GM23248 (cell line): Measurements from ENCODE around the gene C5orf58. TPM values are rescaled to one million over a fixed set of nuclear protein-coding genes. Genes with fewer than 3 reads are reported as not detected.

Experiments used
- DNase-seq: peaks from one replicate; pipeline ENCODE4 v3.0.0-alpha.2; 2015
- H2AFZ ChIP-seq: fragments of 200-600 bp; sonication (generic); 2 replicates; pipeline ENCODE4 v1.6.1; 2016; ENCODE audit warnings: antibody characterized with exemption
- H3F3A ChIP-seq: fragments of 200-600 bp; sonication (generic); 2 replicates; pipeline ENCODE4 v1.6.1; 2016; ENCODE audit warnings: mild to moderate bottlenecking, antibody characterized with exemption, mixed run types; ENCODE audit not compliant: insufficient read depth
- H3K27ac ChIP-seq: fragments of 200-600 bp; sonication (generic); 2 replicates; pipeline ENCODE4 v1.5.1; 2016; ENCODE audit warnings: mild to moderate bottlenecking
- H3K27me3 ChIP-seq: fragments of 200-600 bp; sonication (generic); replicated peaks from 2 replicates; pipeline ENCODE4 v1.6.1; 2016; ENCODE audit warnings: mild to moderate bottlenecking; ENCODE audit not compliant: insufficient read depth
- H3K36me3 ChIP-seq: fragments of 200-600 bp; sonication (generic); 2 replicates; pipeline ENCODE4 v1.6.1; 2016; ENCODE audit warnings: low read depth, mild to moderate bottlenecking
- H3K4me1 ChIP-seq: fragments of 200-600 bp; sonication (generic); 2 replicates; pipeline ENCODE4 v1.6.1; 2016; ENCODE audit warnings: mild to moderate bottlenecking; ENCODE audit not compliant: insufficient read depth
- H3K4me2 ChIP-seq: fragments of 200-600 bp; sonication (generic); one replicate; pipeline ENCODE4 v1.6.1; 2016; ENCODE audit warnings: mild to moderate bottlenecking; ENCODE audit not compliant: unreplicated experiment
- H3K4me3 ChIP-seq: fragments of 200-600 bp; sonication (generic); 2 replicates; pipeline ENCODE4 v1.5.1; 2016; ENCODE audit warnings: mild to moderate bottlenecking
- H3K79me2 ChIP-seq: fragments of 200-600 bp; sonication (generic); 2 replicates; pipeline ENCODE4 v1.6.1; 2016; ENCODE audit warnings: mild to moderate bottlenecking; ENCODE audit not compliant: insufficient read depth
- H3K9ac ChIP-seq: fragments of 200-600 bp; sonication (generic); 2 replicates; pipeline ENCODE4 v1.6.1; 2016; ENCODE audit warnings: mild to moderate bottlenecking
- H3K9me2 ChIP-seq: fragments of 200-600 bp; sonication (generic); 2 replicates; pipeline ENCODE4 v1.6.1; 2016; ENCODE audit warnings: mixed run types, mild to moderate bottlenecking, moderate library complexity; ENCODE audit not compliant: insufficient read depth
- H3K9me3 ChIP-seq: fragments of 200-600 bp; sonication (generic); one replicate; pipeline ENCODE4 v1.6.1; 2017; ENCODE audit warnings: low read depth
- H4K20me1 ChIP-seq: fragments of 200-600 bp; sonication (generic); 2 replicates; pipeline ENCODE4 v1.6.0; 2016; ENCODE audit not compliant: insufficient read depth
- EZH2 ChIP-seq: fragments of 200-600 bp; sonication (generic); IDR thresholded peaks from 2 replicates; pipeline ENCODE4 v1.6.1; 2018; ENCODE audit warnings: antibody characterized with exemption, mild to moderate bottlenecking; ENCODE audit not compliant: insufficient read depth, poor library complexity, severe bottlenecking
- EZH2phosphoT487 ChIP-seq: fragments of 200-600 bp; sonication (generic); IDR thresholded peaks from 2 replicates; pipeline ENCODE4 v1.6.1; 2018; ENCODE audit warnings: antibody characterized with exemption, moderate library complexity, mild to moderate bottlenecking, low read depth; ENCODE audit not compliant: insufficient read depth
- WGBS, 2 experiments: methylation state at CpG; one replicate each; pipeline ENCODE4 v1.1.6; 2015 to 2017; ENCODE audit warnings: low lambda C conversion rate in 2 of 2, low coverage in 1 of 2; ENCODE audit errors: missing lambda C conversion rate in 2 of 2; 5-methylcytosine and 5-hydroxymethylcytosine counted together
- in situ Hi-C: fragments of 300-500 bp; cut with MboI; formaldehyde crosslinking; loops from 2 replicates; pipeline ENCODE4 v1.15.0; 2020
- polyA plus RNA-seq: library from polyadenylated mRNA; unstranded; fragments of >200 nt; fragmentation: Nextera tagmentation; extraction: Ambion mirVana; gene quantifications from 2 replicates; pipeline ENCODE4 v1.2.1, GENCODE V29; 2016
- total RNA-seq: library from RNA; depleted of rRNA; stranded (reverse); fragments of >200 nt; shearing (Covaris generic); gene quantifications from 2 replicates; pipeline ENCODE4 v1.2.3, GENCODE V29; 2014; rRNA removed

Gene C5orf58, protein sequence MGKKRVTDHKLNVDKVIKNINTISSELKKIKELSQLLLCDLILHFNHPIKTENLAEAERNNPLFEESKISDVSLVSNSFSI
- total RNA-seq (not detected in 2 replicates), polyA plus RNA-seq (not detected in 2 replicates)

DNA sequence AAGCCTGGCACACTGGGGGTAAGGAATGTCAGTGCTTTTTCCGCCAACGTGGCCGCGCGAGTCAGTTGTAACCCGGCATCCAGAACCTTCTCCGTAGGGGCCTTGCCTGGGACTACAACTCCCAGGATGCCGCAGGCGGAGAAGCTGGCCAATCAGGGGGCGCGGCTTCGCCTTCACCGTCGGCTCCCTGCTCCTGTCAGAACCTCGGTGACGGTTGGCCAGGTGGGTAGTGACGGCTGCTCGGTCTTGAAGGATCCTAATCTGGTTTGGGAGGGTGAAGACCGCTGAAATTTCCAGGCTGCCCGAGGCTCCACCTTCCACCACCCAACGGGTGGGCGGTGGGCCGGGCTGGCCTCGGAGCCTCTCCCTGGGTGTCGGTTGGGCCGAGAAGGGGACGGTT lies at the start of gene C5orf58:
Gene C5orf58, plus strand, starts transcription at position 200 of the 400 bp plus-strand sequence. CDS start 1,992 bp downstream, outside the sequence.
- Histone ChIP-seq H3K9ac (no peak within 1 kb of the TSS), H2AFZ (no peak within 1 kb of the TSS), H3K9me2 (no peaks in the 10 kb centered on the region), H3K27ac (no peak within 1 kb of the TSS), H3K79me2 (no peaks in the 10 kb centered on the region), H3K36me3 (no peaks in the 10 kb centered on the region), H3K4me2 (no peak within 1 kb of the TSS), H3K4me1 (no peaks in the 10 kb centered on the region), H3K27me3 (peaks cover 68% of the 10 kb centered on the region), H3K4me3 (no peak within 1 kb of the TSS), H3F3A (no peaks in the 10 kb centered on the region), H3K9me3 (no peaks in the 10 kb centered on the region), H4K20me1 (no peaks in the 10 kb centered on the region)
- WGBS, 2 experiments = 89 to 90% methylated on average over 27 of the region's 27 CpGs
- DNase-seq = no peak
- TF ChIP-seq EZH2 = no peak
- in situ Hi-C loops = no loop called here

DNA sequence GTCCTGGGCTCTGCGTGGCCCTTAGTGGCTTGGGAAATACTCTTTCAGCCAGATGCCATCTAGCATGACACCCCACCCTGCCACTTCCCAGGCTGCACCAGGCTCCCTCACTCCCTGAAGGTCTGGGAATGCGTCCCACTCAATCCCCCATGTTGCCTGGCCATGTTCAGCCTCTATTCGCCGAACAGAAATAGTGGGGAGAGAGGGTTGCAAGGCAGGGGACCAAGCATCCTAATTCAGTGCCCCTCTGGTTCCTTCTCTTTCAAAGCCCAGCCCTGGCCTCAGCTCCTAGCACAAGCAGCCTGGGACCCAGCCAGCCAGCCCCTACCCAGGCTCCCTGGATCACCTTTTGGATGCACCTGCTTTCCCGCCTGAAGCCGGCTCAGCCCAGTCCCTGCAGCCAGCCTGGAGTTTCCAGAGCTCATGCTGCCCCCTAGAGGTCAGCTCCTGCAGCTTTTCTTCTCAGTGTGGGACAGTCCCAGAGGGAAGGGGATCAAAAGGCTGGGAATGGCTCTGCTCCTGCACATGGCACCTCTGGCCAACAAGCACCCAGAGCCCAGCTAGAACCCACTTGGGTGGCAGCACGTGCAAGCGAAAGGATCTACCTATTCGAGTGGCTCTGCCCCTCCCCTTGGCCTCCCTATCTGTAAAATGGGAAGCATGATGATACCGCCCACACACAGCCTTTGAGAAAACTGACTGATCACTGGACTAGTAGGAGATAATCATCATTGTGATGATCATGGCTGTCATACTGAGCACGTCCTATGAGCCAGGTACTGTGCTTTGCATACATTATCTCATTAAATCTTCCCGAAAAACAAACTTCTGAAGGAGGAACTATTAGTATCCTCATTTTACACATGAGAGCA lies 48.7 kb upstream of the C5orf58 start:
- Histone ChIP-seq H3K79me2 (no peaks in the 10 kb centered on the region), H3K27ac (no peak overlapping the region), H3K4me3 (no peak overlapping the region), H2AFZ (no peak overlapping the region), H3K9ac (no peak overlapping the region), H3K9me2 (no peaks in the 10 kb centered on the region), H4K20me1 (no peaks in the 10 kb centered on the region), H3K4me1 (no peaks in the 10 kb centered on the region), H3F3A (no peaks in the 10 kb centered on the region), H3K9me3 (no peaks in the 10 kb centered on the region), H3K27me3 (peaks cover 26% of the 10 kb centered on the region; the same call in 1 of the 2 replicates), H3K4me2 (no peak overlapping the region), H3K36me3 (no peaks in the 10 kb centered on the region)
- TF ChIP-seq EZH2phosphoT487 = no peak
- no peak for TF ChIP-seq EZH2
- in situ Hi-C loops = loop anchor here (10.0 to 25.0 kb wide), 2 partner anchors 89 to 472 kb away; no protein-coding TSS in a partner anchor
- DNase-seq = peak; percentile 69
- WGBS, 2 experiments = 37 to 38% methylated on average over 12 of the region's 12 CpGs

DNA sequence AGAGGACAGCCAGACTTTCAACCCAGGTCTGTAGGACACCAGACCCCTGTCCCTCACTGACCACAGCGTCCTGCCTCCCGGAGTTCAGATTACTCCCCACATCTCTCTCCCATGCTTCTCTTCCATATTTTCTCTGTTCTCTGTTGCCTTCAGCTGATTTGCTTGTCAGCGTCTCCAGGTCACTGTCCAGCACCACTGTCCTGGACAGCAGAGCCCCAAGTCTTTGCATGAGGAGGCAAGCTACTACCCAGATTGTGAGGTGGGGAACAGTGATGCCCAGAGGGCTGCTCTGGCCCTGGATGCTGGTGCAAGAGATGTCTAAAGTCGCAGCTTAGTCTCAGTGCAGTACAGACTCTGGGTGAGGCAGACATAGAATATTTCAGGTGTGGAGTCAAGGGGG lies 48.0 kb upstream of the C5orf58 start:
- Histone ChIP-seq H3K36me3 (no peaks in the 10 kb centered on the region), H3K79me2 (no peaks in the 10 kb centered on the region), H3K27me3 (peaks cover 26% of the 10 kb centered on the region), H2AFZ (no peak overlapping the region), H3K4me1 (no peaks in the 10 kb centered on the region), H3K27ac (no peak overlapping the region), H3F3A (no peaks in the 10 kb centered on the region), H4K20me1 (no peaks in the 10 kb centered on the region), H3K9me2 (no peaks in the 10 kb centered on the region), H3K4me2 (no peak overlapping the region), H3K9me3 (no peaks in the 10 kb centered on the region), H3K9ac (no peak overlapping the region), H3K4me3 (no peak overlapping the region)
- no peak for DNase-seq
- WGBS, 2 experiments = 87 to 94% methylated on average over 4 of the region's 4 CpGs
- in situ Hi-C loops = loop anchor here (10.0 to 25.0 kb wide), 2 partner anchors 90 to 472 kb away; no protein-coding TSS in a partner anchor
- TF ChIP-seq EZH2phosphoT487 (no peak), EZH2 (no peak)

DNA sequence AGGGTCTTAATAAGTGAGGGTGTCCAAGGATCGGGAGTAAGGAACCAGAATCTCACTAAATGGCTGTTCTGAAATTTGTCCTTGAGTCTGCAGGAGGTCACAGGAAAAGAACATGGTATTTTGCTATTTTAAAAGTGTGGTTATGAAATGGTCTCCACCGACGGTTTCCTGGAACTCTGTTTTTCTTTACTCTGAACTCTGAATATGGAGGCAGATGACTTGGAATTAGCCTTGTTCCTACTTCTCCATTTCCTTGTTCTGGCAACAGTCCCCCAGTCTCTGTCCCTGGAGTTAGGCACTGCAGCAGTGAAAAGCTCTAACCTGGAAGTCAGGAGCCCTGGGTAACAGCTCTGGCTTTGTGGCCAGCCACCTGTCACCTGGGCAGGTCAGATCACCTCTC lies 46.6 kb upstream of the C5orf58 start:
- no peak overlapping the region for H3K4me2 ChIP-seq
- in situ Hi-C loops = loop anchor here (10.0 to 25.0 kb wide), 2 partner anchors 91 to 474 kb away; no protein-coding TSS in a partner anchor

More for the DNA sequence above, 46.6 kb upstream of the C5orf58 start:
- no peak overlapping the region for H3K9ac ChIP-seq
- H3K4me1 ChIP-seq = no peaks in the 10 kb centered on the region
- no peaks in the 10 kb centered on the region for H3K9me3 ChIP-seq
- H3K27me3 ChIP-seq = peaks cover 34% of the 10 kb centered on the region
- H2AFZ ChIP-seq = no peak overlapping the region
- no peaks in the 10 kb centered on the region for H4K20me1 ChIP-seq
- H3K4me3 ChIP-seq = no peak overlapping the region
- no peak overlapping the region for H3K27ac ChIP-seq
- TF ChIP-seq EZH2 (no peak), EZH2phosphoT487 (no peak)
- 65 to 70% methylated on average over 3 of the region's 3 CpGs for WGBS, 2 experiments
- DNase-seq = no peak
- H3F3A ChIP-seq = no peaks in the 10 kb centered on the region
- H3K36me3 ChIP-seq = no peaks in the 10 kb centered on the region
- no peaks in the 10 kb centered on the region for H3K9me2 ChIP-seq
- no peaks in the 10 kb centered on the region for H3K79me2 ChIP-seq
